ENCODE measurements around the gene BIK.
"Not testable (repeated sequence)": the region's sequence is repeated elsewhere in the genome, so short reads cannot be mapped to it uniquely, and the experiment has no call there.

BIK gene

DNA sequence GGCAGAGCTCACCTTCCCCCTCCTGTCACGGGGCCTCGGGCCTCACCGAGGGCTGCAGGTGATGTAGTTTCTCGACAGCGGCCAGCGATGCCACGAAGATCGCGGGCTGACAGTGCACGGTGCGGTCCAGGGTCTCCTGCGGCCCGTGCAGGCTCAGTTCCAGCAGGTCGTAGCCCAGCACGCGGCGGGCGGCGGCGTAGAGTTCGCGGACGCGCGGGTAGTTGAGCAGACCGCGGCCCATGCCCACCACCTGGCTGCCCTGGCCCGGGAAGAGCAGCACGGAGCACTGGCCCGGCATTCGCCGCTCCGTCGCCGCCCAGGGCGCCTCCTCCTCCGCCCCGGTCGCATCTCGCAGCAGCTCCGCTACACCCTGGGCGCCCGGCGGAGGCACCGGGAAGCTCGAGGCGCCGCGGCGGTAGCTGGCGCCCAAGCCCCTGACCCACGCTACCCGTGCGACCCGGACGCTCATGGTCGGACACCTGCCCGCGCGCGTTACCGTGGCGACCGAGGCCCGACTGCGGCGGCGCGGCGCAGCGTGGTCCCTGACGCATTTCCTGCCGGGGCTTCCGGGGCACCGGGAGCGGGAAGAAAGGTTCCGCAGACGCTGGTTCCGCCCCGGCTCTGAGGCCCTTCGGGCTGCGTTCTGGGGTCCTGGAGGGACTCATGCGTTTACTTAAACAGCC is 32.5 kb downstream of the BIK start, which contains the start of gene MCAT:
TSS of gene MCAT (minus strand) at position 519 of the 683 bp plus-strand sequence. CDS start at position 469, 50 bp downstream.
- DNase-seq: peak; percentile 91

DNA sequence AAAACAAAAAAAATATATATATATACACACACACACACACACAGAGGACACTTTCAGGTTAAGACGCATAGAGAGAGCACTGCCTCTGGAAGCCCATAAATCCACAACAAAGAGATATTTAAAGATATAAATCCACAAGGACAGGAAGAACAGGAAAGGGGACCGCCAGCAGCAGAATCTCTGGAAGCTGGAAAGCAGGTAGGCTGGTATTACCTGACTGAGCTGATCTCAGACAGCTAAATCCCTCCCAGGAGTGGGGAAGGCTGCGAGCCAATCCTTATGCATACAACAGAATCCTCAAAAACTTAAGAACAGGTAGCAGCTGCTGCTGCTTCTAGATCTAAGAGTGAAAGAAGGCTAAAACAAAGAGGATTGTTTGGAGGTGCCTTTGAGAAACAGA is 34.4 kb downstream of the BIK start:
- DNase-seq: no peak

DNA sequence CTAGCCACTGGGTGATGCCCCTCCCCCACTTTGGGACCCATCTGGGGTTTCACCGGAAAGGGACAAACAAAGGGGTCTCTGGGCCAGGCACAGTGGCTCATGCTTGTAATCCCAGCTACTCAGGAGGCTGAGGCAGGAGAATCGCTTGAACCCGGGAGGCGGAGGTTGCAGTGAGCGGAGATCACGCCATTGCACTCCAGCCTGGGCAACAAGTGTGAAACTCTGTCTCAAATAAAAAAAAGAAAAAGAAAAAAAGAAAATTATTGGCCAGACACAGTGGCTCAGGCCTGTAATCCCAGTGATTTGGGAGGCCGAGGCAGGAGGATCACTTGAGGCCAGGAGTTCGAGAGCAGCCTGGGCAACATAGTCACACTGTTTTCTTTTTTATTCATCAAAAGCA is 34.8 kb downstream of the BIK start:
- not testable (repeated sequence) for DNase-seq

DNA sequence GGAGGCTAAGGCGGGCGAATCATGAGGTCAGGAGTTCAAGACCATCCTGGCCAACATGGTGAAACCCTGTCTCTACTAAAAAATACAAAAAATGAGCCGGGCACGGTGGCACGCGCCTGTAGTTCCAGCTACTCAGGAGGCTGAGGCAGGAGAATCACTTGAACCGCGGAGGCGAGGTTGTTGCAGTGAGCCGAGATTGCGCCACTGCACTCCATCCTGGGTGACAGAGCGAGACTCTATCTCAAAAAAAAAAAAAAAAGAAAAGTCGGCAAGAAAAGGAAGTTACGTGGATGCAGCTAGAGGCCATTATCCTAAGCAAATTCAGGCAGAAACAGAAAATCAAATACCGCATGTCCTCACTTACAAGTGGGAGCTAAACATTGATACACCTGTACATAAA is 35.8 kb downstream of the BIK start:
- peak; percentile 32 for DNase-seq

DNA sequence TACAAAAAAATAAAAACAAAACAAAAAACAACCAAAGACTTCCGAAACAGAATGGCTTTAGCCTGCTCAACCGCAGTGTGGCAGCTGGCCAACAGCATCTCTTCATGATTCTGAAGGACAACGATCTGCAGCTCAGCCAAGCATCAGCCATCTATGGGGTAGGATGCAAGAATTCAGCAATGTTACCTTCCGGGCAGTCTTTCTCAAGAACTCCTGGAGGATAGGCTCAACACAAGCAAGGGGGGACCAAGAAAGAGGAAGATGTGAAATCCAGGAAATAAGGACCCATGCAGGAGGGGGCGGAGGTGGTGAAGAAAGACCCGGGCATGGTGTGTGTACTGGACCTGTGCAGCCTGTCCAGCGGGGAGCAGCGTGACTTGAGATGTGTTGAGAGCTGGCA is 37.3 kb downstream of the BIK start:
- peak; percentile 10 for DNase-seq

DNA sequence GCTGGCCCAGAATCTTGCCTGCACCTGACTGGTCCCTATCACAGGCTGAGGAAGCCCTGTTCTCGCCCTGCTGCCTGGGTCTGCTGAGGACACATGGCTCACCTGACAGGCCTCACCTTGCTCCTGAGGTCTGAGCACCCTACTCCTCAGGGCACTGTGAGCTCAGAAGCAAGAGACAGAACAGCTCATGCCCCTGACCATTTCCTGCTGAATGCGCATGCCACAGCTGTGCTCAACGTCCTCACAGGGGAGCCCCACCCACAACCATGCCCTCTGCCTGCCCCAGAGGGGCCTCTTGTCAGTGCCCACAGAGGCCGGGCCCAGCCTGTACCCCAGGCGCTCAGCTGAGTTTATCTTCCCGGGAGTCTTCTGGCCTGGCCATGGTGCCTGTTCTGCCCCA is 38.0 kb downstream of the BIK start:
- no peak for DNase-seq

DNA sequence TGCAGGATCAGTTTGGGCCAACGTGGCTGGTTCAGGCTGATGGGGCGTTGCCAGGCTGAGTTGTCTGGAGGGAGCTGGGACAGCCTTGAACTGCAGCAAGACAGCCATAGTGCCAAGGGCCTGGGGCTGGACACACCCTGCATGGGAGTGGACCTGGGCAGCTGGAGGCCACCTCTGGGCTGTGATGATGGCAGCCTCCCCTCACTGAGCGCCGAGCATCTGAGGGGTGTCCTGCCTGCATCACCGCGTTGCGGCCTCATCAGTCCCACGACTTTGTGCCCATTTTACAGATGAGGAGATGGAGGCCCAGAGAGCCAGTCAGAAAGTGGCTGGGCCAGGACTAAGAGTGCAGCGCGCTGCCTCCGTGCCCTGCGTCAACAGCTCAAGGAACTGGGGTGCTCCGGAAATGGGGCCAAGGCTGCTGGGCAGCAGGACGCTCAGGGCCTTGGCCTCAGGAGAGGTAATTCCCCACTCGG is 40.2 kb downstream of the BIK start:
- DNase-seq: no peak

DNA sequence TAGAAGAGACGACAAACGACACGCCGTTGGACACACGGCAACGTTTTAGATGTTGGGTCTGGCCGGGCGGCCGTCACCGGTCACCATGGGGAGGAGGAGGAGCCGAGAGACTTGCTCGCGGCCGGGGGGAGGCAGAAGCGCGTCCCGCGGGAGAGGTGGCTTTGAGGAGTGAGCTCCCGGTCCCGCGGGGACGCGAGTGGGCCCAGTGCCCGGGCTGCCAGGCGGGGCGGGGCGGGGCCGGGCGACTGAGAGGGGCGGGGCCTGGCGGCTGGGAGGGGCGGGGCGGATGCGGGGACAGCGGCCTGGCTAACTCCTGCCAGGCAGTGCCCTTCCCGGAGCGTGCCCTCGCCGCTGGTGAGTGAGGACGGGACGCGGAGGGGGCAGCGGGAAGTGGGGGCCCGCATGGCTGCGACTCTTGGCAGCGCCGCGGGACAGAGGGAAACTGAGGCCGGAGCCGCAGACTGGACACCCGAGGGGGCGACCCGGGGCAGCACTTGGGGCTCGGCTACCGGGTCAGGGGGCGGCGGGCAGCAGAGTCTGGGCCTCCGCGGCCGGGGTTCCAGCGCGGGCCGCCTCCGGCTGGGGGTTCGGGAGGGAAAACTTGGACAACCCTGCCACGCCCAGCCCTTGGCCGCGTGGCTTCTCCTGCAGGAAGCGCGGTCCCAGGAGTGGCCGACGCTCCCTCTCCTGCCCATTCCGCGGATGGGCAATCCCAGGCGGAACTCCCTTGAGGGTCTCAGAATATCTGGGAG is 40.9 kb downstream of the BIK start, which contains the start of gene TSPO:
TSS of gene TSPO (plus strand) at position 309 of the 752 bp plus-strand sequence. CDS start 7,680 bp downstream, outside the sequence.
- peak; percentile 71 for DNase-seq

DNA sequence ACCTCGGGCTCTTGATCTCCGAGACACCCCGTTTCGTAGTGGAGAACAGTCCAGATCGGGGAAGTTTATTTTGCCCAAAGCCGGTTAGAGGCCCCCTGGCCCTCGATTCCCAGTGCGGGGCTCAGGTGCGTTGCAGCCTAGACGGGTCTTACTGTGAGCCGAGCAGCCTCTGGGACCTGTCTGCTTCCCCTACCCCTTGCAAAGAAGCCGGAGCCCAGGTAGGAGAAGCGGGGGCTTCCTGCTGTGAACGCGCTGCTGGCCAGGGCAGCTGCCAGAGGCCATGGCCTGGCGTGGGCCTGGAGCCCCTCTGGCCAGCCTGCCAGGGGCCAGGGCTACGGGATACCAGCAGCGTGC is 41.4 kb downstream of the BIK start:
- peak; percentile 65 for DNase-seq

DNA sequence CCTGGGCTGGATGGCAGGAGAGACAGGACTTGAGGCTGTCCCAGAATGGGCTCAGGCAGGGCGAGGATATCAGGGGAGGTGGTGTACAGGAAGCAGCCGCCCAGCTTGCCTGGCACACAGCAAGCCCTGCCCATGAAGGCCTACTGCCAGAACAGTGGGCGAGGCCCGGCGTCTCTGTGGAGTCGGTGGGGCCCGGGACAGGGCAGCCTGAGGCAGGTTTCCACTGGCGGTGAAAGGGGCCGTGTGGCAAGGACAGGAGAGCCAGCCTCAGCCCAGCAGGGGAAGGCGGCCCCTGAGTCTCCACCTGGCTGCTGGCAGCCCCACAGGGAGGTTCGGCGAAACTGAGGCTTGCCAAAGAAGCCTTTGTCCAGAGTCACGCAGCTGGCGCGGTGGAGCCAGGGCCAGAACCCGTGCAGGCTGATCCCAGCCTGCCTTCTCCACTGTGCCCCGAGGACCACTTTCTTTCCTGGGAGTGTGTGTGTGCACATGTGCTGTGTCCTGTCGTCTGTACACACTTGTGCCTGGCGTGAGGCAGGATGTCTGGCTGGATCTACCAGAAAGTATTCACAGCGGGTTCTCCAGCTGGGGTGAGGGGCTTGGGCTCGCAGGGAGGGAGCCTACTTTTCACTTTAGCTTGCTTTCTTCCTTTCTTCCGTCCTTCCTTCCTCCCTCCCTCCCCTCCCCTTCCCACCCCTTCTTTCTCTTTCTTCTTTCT is 42.0 kb downstream of the BIK start:
- DNase-seq: peak; percentile 78

DNA sequence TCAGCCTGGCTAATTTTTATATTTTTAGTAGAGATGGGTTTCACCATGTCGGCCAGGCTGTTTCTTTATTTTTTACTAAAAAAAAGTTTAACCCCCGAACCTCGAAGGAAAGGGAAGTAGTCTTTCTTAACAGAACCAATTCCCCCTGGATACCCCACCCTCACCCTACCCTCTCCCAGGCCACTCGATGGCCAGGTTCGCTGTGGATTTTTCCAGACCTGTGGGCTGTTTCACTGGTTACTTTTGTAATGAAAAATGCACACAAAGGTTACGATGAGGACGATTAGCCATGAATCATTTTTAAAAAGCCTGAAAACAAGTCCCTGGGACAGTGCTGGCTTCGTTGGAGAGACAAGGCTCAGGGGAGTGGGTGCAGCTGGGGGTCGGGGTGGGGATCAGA is 43.3 kb downstream of the BIK start:
- no peak for DNase-seq

DNA sequence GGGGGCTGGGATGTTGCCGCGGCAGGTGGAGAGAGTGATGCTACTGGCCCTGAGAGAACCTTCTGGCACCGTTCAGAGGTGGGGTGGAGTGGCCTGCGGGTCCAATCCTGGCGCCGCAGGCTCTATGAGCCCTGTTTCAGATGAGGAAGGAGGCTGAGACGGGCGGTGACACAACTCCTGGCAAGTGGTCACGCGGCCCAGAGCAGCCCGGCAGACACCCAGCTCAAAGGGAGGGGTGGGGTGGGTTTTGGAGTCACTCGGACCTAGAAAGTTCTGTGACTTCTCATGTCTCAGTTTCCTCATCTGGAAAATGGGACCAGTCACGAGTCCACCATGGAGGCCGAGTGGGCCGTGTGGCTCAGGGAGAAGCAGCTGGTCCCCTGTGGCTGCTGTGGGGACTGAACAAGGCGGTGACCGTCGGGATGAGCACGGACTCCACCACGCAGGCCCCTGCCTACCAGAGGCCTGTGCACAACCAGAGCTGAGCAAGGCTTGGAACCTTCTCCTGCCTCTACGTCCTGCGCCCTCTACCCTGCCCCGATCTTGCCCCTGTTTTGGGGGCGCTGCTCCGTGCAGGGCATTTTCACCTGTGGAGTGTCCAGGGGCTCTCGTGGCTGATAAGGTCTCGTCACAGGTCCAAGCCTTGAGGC is 44.5 kb downstream of the BIK start:
- DNase-seq: no peak

DNA sequence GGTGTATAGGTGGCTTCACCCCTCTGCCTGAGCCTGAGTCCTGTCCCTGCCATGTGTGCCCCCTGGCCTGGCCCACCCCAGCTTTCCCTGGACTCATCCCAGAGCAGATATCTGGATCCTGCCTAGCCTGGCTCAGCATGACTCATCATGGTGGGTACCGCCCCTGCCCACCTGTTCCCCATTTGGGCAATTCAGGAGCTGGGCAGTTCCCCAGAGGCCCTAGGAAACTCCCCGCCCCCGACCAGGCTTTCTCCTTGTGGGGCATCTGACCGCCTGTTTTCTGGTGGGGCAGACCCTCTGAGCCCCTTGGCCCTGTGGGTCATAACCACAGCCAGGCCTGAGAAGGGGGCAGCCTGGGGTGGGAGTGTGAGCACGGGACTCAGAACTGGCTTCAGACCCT is 45.2 kb downstream of the BIK start:
- no peak for DNase-seq

DNA sequence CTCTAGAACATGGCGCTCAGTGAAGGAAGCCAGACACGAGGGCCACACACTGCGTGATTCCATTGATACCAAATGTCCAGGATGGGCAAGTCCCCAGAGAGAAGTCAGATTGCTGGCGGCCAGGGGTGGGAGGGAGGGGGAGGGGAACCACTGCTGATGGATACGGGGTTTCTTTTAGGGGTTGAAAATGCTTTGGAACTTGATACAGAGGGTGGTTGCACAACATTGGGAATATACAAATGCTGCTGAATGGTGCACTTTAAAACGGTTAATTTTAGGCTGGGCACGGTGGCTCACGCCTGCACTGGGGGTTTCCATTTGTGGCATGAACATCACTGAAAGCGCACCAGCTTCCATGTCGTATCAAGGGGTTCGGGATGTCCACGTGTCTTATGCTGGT is 45.9 kb downstream of the BIK start:
- no peak for DNase-seq

DNA sequence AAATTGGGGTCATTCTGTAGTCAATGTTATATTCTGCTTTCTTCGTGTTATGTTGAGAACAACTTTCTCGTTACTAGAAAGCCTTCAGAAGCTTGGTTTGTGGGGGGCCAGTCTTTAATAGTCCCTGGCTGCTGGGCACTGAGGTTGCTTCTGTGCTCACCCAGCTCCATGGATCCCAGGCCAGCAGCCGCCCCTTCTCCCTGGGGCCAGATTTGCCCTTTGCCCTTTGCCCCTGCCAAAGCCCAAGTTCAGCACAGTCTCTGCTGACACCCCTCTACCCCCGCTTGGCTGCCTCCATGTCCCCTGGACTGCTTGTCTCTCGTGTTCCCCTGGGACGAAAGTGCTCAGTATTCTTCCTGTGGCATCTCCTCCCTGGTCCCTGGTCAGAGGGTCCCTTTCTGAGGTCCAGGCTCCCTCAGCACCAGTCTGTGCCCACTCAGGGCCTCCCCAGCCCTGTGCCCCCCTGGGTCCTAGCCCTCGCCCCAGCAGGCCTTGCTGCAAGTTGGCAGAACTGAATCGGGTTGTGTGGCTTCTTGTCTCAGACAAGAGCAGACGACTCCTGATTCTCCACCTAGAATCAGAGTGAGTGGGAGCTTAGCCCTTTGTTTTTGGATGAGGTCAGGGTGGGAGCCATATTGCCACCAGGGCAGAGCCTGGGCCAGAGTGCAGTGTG is 47.5 kb downstream of the BIK start:
- DNase-seq: no peak

DNA sequence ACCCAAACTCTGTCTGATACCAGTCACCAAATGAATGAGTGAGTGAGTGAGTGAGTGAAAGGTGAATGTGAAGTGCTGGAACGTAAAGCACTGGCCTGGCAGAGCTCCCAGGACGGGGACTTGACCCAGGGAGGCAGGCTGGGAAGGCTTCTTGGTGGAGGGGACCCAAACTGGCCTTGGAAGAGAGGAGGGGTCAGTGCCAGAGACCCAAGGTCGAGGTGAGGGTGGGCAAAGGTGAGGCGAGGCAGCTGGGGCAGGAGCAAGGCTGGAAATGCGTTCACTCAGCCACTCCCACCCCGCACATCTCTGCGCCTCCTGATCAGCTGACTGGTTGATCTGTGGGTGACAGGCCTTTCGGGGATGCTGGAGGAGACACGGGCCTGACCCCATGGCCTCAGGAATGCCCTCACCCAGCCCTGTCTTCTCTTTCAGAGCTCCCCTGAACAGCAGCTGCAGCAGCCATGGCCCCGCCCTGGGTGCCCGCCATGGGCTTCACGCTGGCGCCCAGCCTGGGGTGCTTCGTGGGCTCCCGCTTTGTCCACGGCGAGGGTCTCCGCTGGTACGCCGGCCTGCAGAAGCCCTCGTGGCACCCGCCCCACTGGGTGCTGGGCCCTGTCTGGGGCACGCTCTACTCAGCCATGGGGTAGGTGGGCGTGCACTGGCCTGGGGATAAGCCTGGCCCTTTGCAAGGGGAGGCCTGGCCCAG is 48.4 kb downstream of the BIK start:
- no peak for DNase-seq

DNA sequence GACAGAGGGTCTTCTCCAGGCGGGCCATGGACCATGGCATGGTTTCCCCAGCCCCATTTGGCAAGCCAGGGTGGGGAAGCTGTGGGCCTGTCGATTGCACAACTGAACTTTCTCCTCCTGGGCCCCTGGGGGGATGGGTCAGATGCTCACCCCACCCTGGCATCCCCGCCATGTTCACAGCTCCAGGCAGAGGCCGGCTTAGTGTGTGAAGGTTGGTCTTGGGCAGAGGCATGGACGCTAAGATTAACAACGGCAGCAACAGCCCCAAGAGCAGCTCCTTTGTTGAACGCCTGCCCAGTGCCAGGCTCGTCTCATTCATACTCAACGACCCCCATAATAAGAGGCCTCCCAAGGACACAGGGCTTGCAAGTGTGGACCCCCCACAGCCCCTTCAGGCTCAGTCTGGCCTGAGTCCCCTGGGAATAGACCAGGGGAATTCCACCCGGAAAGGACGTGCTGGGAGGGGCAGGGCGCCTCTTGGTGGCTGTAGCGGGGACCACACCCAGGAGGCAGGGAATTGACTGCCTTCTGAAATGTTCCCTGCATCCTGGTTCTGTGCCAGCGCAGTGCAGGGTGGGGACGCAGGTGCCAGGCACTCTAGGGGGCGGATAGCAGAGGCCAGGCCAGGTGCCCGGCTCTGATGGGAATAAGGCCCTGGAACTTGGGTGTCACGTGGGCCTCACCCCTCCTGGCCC is 49.1 kb downstream of the BIK start:
- peak; percentile 14 for DNase-seq

DNA sequence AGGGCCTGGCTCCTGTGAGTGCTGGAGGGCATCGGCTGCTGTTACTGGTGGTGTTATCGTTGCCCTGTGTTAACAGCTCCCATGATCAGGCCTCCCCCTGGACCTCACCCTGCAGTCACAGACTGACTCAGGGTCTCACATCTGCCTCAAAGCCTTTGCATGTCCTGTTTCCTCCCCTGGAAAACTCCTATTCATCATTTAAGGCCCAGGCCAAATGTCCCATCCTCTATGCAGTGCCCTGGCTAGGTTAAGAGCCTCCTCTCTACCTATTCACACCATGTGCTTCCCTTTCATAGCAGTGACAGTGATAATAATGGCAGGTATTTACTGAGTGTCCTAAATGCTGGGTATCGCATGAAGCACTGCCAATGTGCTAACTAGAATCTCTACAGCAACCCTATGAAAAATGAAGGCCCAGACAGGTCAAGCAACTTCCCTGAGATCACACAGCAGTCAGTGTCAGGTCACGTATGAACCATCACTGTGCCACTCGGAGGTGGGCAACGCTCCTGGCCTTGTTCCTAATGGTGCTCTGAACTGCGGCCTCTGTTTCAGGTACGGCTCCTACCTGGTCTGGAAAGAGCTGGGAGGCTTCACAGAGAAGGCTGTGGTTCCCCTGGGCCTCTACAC is 50.1 kb downstream of the BIK start:
- DNase-seq: no peak

DNA sequence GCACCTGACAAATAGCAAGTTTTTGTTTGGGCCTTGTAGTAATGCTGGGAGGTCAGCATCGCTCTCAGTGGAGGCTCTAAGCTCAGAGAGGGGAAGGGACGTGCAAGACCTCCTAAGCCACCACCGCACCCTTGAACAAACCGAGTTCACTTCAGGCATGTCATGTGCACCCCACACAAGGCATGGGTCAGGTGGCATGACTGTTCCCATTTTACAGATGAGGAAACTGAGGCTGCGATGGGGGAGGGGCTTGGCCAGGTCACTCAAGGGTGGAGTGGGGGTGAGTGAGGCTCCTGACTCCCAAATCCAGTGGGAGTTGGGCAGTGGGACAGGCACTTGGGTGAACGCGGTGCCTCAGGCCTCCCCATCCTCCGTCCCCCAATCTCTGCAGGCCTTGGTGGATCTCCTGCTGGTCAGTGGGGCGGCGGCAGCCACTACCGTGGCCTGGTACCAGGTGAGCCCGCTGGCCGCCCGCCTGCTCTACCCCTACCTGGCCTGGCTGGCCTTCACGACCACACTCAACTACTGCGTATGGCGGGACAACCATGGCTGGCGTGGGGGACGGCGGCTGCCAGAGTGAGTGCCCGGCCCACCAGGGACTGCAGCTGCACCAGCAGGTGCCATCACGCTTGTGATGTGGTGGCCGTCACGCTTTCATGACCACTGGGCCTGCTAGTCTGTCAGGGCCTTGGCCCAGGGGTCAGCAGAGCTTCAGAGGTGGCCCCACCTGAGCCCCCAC is 52.0 kb downstream of the BIK start:
- no peak for DNase-seq

DNA sequence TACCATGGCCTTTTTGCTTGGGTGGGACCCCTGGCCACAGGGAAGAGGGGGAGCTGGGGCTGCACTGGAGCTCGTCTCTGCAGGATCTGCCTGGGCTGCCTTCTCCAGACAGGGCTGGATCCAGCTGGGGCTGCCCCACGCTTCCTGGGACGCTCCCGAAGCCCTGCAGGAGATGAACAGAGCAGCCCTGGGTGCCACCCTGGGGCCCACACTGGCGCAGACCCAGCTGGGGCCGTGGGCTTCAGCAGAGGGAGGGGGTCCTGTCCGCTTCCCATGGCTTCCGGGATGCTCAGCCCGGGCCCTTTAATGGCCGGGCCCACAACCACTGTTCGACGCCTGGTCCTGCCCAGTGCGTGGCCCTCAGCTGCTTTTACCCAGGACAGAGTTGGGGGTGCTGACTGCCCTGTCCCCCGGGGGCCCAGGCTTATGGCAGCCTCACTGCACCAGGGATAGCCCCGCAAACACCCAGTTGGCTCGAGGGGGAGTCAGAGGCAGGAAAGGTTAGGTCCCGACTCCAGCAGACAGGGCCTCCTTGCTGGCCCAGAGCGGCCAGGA is 52.8 kb downstream of the BIK start:
- DNase-seq: no peak
